KOPT-K1 (cell line): ENCODE measurements around the gene C12orf50.

Source experiments
- H3K27ac ChIP-seq: fragments of 200-600 bp; sonication (generic); 2 replicates; pipeline ENCODE4 v1.5.1; 2016; ENCODE audit warnings: antibody characterized with exemption, mild to moderate bottlenecking, low read depth, low read length; ENCODE audit not compliant: poor library complexity, severe bottlenecking
- H3K36me3 ChIP-seq: fragments of 200-600 bp; sonication (generic); 2 replicates; pipeline ENCODE4 v1.5.1; 2017; ENCODE audit warnings: antibody characterized with exemption, mild to moderate bottlenecking, low read length, moderate library complexity; ENCODE audit not compliant: insufficient read depth
- H3K9me3 ChIP-seq: fragments of 200-600 bp; sonication (generic); 2 replicates; pipeline ENCODE4 v1.5.1; 2017; ENCODE audit warnings: antibody characterized with exemption, low read length, mild to moderate bottlenecking; ENCODE audit not compliant: insufficient read depth, poor library complexity, severe bottlenecking

C12orf50 gene

GRCh38 chr12:87952850-87953249 lies 76.4 kb downstream of the C12orf50 start:
- Histone ChIP-seq H3K36me3 (no peaks in the 10 kb centered on the region), H3K27ac (no peak overlapping the region), H3K9me3 (no peaks in the 10 kb centered on the region)

DNA sequence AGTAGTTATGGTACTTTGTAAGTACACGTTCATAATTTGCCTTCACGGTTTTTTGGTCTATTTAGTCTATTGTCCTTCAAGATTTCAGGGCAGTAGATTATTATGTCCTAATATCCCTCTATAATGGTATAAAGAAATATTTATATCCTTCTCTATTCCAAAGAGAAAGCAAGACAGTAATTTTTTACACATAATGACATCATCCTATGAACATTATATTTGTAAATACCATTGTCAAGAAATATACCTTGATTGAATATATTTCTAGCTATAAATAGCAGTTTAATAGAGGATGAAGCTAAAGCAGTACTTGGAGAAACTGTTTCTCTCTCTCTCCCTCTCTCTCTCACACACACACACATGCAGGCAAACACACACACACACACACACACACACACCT lies 77.0 kb downstream of the C12orf50 start:
- Histone ChIP-seq H3K27ac (no peak overlapping the region), H3K9me3 (no peaks in the 10 kb centered on the region), H3K36me3 (no peaks in the 10 kb centered on the region)

- Histone ChIP-seq H3K9me3 (no peaks in the 10 kb centered on the region), H3K36me3 (no peaks in the 10 kb centered on the region), H3K27ac (no peak overlapping the region)
These were observed 85.4 kb downstream of the C12orf50 start for GRCh38 chr12:87943762-87944161.

DNA sequence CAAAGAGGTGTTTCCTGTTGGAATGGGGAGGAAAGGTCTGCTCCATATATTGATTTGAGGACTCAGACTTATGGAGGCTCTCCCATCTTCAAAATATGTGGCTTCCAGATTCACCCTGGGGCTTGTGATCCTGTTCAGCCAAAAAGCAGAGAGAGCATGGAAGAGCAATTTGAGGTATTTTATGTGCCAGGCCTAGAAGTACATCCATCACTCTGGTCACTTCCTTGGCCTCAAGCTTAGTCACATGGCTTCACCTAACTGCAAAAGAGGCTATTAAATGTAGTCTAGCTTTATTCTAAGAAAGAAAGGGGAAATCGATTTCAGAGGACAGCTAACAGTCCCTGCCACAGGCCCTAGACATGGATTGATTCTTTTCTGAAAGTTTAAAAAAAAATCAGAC lies 86.2 kb downstream of the C12orf50 start:
- no peak overlapping the region for H3K27ac ChIP-seq
- H3K9me3 ChIP-seq: no peaks in the 10 kb centered on the region
- no peaks in the 10 kb centered on the region for H3K36me3 ChIP-seq

DNA sequence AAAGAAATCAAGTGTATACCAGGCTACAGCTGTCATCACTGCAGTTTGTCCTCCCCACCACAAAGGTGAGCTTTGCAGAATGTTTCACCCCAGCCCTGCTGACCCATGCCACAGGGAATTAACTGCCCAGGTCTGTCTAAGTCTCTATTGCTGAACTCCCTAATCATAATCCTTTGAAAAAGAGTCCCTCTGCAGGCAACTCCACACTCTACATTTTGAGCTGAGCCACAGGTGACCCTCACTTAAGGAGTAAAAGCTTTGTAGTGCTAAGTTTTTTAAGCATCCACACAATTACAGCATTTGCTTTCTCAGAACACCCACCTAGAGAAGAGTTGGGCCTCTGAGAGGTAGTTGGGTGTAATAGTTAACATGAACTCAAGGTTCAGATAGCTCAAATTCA lies 90.0 kb downstream of the C12orf50 start:
- Histone ChIP-seq H3K36me3 (no peaks in the 10 kb centered on the region), H3K9me3 (no peaks in the 10 kb centered on the region), H3K27ac (no peak overlapping the region)

GRCh38 chr12:87935216-87935615 lies 94.0 kb downstream of the C12orf50 start:
- Histone ChIP-seq H3K9me3 (no peaks in the 10 kb centered on the region), H3K27ac (no peak overlapping the region), H3K36me3 (no peaks in the 10 kb centered on the region)

DNA sequence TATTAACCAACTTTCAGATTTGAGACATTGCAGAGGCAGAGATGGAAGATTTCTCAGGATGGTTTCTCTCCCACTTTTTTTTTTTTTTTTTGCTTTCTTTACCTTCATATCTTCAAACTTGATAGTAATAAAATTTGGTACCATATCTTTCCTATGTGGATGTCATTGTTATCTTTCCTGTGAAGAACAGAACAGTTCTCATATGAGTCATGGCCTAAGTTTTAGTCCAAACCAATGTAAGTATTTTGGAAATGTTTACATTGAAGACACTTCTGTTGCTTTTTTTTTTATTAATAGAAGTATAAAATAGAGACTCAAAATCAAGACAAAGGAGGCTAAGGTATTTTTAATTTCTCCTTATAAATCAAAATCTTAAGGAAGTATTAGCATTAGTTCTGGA lies 95.2 kb downstream of the C12orf50 start:
- Histone ChIP-seq H3K9me3 (no peaks in the 10 kb centered on the region), H3K27ac (no peak overlapping the region), H3K36me3 (no peaks in the 10 kb centered on the region)

GRCh38 chr12:87931812-87932211 lies 97.4 kb downstream of the C12orf50 start:
- no peaks in the 10 kb centered on the region for H3K9me3 ChIP-seq
- H3K27ac ChIP-seq: no peak overlapping the region
- H3K36me3 ChIP-seq: no peaks in the 10 kb centered on the region

GRCh38 chr12:87930627-87931026 lies 98.6 kb downstream of the C12orf50 start:
- Histone ChIP-seq H3K36me3 (no peaks in the 10 kb centered on the region), H3K27ac (no peak overlapping the region), H3K9me3 (no peaks in the 10 kb centered on the region)
